ENCODE data around the gene SYT9.

DNA sequence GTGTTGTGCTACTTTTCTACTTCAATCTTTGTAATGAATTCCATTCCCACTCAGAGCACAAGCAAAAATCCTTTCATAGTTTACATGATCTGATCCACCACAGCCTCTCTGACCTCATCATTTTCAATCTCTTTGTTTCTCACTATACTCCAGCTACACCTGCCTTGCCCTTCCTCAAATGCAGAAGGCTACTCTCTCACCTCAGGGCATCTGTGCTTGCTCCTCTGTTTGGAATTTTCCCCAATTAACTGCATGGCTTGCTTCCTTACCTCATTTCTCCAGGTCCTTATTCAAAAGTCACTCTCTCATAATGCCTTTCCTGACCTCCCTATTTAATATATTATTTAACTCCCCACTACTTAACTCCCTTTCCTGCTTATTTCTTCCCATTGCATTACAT lies 133.0 kb downstream of the SYT9 start:
- TF ChIP-seq, protein P1, sequence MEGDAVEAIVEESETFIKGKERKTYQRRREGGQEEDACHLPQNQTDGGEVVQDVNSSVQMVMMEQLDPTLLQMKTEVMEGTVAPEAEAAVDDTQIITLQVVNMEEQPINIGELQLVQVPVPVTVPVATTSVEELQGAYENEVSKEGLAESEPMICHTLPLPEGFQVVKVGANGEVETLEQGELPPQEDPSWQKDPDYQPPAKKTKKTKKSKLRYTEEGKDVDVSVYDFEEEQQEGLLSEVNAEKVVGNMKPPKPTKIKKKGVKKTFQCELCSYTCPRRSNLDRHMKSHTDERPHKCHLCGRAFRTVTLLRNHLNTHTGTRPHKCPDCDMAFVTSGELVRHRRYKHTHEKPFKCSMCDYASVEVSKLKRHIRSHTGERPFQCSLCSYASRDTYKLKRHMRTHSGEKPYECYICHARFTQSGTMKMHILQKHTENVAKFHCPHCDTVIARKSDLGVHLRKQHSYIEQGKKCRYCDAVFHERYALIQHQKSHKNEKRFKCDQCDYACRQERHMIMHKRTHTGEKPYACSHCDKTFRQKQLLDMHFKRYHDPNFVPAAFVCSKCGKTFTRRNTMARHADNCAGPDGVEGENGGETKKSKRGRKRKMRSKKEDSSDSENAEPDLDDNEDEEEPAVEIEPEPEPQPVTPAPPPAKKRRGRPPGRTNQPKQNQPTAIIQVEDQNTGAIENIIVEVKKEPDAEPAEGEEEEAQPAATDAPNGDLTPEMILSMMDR (IDR thresholded peaks at IDR 0.05 in 8 of 11, conservative IDR thresholded peaks at IDR 0.05 in 3 of 11), result no peak
- no peak for TF ChIP-seq POLR2A (IDR thresholded peaks at IDR 0.05)
